Thymus (tissue), 11 donors: ENCODE data around the gene GALNT11. TPM values are rescaled to one million over a fixed set of nuclear protein-coding genes. Genes with fewer than 3 reads are reported as not detected.

Experiments
- DNase-seq, 9 donors: peaks; one replicate each; pipeline ENCODE4 v3.0.0-alpha.2; 2013; ENCODE audit warnings: low spot score in 9 of 9, low read depth in 6 of 9, missing footprints in 1 of 9
- H3K27ac ChIP-seq, 2 donors: one replicate each; pipeline ENCODE4 v1.5.1; 2013; ENCODE audit warnings: control low read depth in 1 of 2, low read depth in 1 of 2, low read length in 1 of 2, mild to moderate bottlenecking in 1 of 2, moderate library complexity in 1 of 2
- H3K27me3 ChIP-seq, 2 donors: one replicate each; pipeline ENCODE4 v1.5.1; 2013; ENCODE audit warnings: low read length in 1 of 2; ENCODE audit not compliant: control insufficient read depth in 2 of 2, insufficient read depth in 1 of 2
- H3K36me3 ChIP-seq, 2 donors: one replicate each; pipeline ENCODE4 v1.5.1; 2013; ENCODE audit warnings: low read length in 1 of 2, mild to moderate bottlenecking in 1 of 2, moderate library complexity in 1 of 2; ENCODE audit not compliant: control insufficient read depth in 2 of 2, insufficient read depth in 2 of 2
- H3K4me1 ChIP-seq, 2 donors: one replicate each; pipeline ENCODE4 v1.5.1; 2013; ENCODE audit warnings: low read length in 2 of 2; ENCODE audit not compliant: control insufficient read depth in 2 of 2, insufficient read depth in 2 of 2
- H3K4me3 ChIP-seq, 2 donors: one replicate each; pipeline ENCODE4 v1.5.1; 2013; ENCODE audit warnings: low read length in 2 of 2, control low read depth in 1 of 2, mild to moderate bottlenecking in 1 of 2
- H3K9me3 ChIP-seq, 2 donors: one replicate each; pipeline ENCODE4 v1.5.1; 2013; ENCODE audit warnings: low read length in 1 of 2, mild to moderate bottlenecking in 1 of 2; ENCODE audit not compliant: control insufficient read depth in 2 of 2, insufficient read depth in 1 of 2
- WGBS: extraction: QIAGEN DNeasy Blood & Tissue Kit; methylation state at CpG from one replicate; pipeline ENCODE4 v1.1.7; 2013; 5-methylcytosine and 5-hydroxymethylcytosine counted together
- polyA plus RNA-seq: library from polyadenylated mRNA; stranded (reverse); fragments of 200-250 nt; gene quantifications from one replicate; pipeline ENCODE4 v1.2.3, GENCODE V29; 2013
- total RNA-seq: library from RNA; stranded (reverse); fragments of 120-200 nt; gene quantifications from one replicate; pipeline ENCODE4 v1.2.4, GENCODE V29; 2013
- donor health status: healthy.

The GALNT11 gene
- total and polyA plus RNA-seq, 2 donors: 32.0 to 48.8 TPM

DNA sequence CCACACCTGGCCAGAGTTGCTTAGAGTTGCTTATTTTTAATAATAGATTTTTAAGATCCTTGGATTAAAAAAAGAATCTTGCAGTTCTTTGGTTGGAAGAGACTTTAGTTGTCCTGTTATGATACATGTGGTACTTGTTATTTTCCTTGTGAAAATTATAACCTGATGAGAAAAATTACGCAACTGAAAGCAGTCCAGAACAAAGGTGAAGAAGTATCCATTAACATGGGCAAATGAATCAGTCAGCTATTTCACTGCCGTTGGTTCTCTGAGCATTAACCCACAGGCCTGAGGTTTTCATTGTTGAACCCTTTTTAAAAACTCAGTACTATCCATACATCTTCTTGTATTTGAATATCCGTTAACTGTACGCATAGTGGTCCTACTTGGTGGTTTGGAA is 68.2 kb downstream of the GALNT11 start:
- Histone ChIP-seq H3K36me3 (no peaks in the 10 kb centered on the region), H3K4me1 (no peaks in the 10 kb centered on the region), H3K27me3 (no peaks in the 10 kb centered on the region), H3K4me3 (no peak overlapping the region), H3K27ac (no peak overlapping the region), H3K9me3 (peaks cover 0 to 3% of the 10 kb centered on the region in 2 donors)
- 97% methylated on average over 4 of the region's 4 CpGs for WGBS
- DNase-seq: no peak

DNA sequence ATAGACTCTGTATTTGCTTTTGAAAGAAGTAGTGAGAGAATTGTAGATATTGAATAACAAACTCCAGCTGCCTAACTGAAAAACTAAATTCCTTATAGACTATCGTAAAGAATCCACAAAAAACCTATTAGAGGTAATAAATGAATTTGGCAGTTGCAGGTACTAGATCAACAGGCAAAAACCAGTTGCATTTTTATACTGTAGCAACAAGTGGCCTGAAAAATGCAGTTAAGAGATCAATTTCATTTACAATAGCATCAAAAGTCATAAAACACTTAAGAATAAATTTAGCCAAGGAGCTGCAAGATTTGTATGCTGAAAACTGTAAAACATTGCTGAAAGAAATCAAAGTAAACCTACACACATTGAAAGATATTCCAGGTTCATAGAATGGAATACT is 70.3 kb downstream of the GALNT11 start:
- WGBS: 99% methylated on average over 1 of the region's 1 CpG
- H3K4me3 ChIP-seq: no peak overlapping the region
- no peaks in the 10 kb centered on the region for H3K27me3 ChIP-seq
- no peak for DNase-seq
- H3K9me3 ChIP-seq: no peaks in the 10 kb centered on the region
- no peaks in the 10 kb centered on the region for H3K36me3 ChIP-seq
- H3K4me1 ChIP-seq: no peaks in the 10 kb centered on the region
- no peak overlapping the region for H3K27ac ChIP-seq

DNA sequence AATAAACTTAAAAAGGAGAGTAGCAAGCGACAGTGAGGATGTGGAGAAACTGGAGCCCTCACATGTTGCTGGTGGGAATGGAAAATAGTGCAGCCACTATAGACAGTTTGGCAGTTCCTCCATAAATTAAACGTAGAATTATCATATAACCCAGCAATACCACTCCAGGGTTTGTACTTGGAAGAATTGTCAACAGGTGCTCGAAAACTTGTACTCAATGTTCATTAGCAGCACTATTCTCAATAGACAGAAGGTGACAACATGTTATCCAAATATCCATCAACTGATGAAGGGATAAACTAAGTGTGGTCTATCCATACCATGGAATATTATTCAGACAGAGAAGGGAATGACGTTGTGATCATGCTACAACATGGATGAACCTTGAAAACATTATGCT is 71.9 kb downstream of the GALNT11 start:
- Histone ChIP-seq H3K27ac (no peak overlapping the region), H3K4me1 (peaks cover 0 to 3% of the 10 kb centered on the region in 2 donors), H3K27me3 (no peaks in the 10 kb centered on the region), H3K4me3 (no peak overlapping the region), H3K36me3 (peaks cover 3 to 4% of the 10 kb centered on the region in 2 donors), H3K9me3 (no peaks in the 10 kb centered on the region)
- 97% methylated on average over 4 of the region's 4 CpGs for WGBS
- DNase-seq: no peak

DNA sequence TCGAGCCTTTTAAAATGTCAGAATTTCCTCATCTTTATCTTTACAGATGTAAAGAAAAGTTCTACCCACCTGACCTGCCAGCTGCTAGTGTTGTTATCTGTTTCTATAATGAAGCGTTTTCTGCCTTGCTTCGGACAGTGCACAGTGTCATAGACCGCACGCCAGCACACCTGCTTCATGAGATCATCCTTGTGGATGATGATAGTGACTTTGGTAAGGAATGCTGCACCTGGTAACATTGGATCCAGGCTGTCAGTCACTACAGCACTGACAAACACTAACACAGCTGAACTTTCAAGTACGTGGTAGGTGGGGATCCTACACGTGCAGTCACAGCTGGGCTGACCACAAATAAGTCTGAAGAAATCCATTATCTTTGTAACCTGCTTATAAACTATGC is 77.6 kb downstream of the GALNT11 start:
- no peaks in the 10 kb centered on the region for H3K9me3 ChIP-seq
- peaks cover 3 to 14% of the 10 kb centered on the region in 2 donors for H3K4me1 ChIP-seq
- peak in 4 of 9 donors; percentile 6 to 44 (median 18) for DNase-seq
- H3K27ac ChIP-seq: peak overlapping the region in 1 of 2 donors; percentile 18
- peaks cover 4 to 5% of the 10 kb centered on the region in 2 donors for H3K36me3 ChIP-seq
- no peaks in the 10 kb centered on the region for H3K27me3 ChIP-seq
- 60% methylated on average over 7 of the region's 7 CpGs for WGBS
- H3K4me3 ChIP-seq: no peak overlapping the region

DNA sequence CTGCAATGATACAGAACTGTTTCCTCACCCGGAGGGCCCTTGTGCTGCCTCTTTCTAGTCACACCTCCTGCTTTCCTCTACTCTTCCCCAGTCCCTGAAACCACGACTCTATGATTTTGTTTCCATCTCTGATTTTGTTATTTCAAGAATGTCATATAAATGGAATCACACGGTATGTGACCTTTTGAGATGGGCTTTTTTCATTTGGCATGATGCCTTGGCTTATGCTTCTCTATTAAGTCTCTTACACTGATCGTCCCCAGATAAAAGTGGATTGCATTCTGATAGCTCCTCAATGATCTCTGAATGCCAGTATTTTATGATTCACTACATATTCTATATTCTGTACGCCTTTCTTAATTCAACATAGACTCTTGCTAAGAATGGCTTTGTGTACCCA is 78.2 kb downstream of the GALNT11 start:
- Histone ChIP-seq H3K27ac (peak overlapping the region; percentile 14 to 52), H3K27me3 (no peaks in the 10 kb centered on the region), H3K36me3 (peaks cover 4 to 5% of the 10 kb centered on the region in 2 donors), H3K4me3 (no peak overlapping the region), H3K9me3 (no peaks in the 10 kb centered on the region), H3K4me1 (peaks cover 3 to 14% of the 10 kb centered on the region in 2 donors)
- 96% methylated on average over 5 of the region's 5 CpGs for WGBS
- DNase-seq: no peak

DNA sequence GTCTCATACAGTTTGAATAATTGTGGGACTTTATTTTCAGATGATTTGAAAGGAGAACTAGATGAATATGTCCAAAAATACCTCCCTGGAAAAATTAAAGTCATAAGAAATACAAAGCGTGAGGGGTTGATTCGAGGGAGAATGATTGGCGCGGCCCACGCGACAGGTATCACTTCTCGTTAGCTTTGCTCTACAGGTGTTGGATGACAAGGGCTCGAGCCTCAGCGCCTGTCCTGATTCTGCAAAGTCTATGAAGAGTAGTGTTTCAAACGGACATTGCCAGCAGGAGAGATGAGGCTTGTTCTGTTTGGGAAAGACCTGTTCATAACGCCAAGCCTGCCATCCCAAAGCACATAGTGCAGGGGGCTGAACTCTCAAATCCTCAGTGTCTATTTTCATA is 79.7 kb downstream of the GALNT11 start:
- H3K27me3 ChIP-seq: no peaks in the 10 kb centered on the region
- H3K9me3 ChIP-seq: no peaks in the 10 kb centered on the region
- H3K27ac ChIP-seq: no peak overlapping the region
- DNase-seq: no peak
- WGBS: 96% methylated on average over 11 of the region's 11 CpGs
- H3K4me1 ChIP-seq: peaks cover 3 to 16% of the 10 kb centered on the region in 2 donors
- no peak overlapping the region for H3K4me3 ChIP-seq
- peaks cover 4 to 5% of the 10 kb centered on the region in 2 donors for H3K36me3 ChIP-seq

DNA sequence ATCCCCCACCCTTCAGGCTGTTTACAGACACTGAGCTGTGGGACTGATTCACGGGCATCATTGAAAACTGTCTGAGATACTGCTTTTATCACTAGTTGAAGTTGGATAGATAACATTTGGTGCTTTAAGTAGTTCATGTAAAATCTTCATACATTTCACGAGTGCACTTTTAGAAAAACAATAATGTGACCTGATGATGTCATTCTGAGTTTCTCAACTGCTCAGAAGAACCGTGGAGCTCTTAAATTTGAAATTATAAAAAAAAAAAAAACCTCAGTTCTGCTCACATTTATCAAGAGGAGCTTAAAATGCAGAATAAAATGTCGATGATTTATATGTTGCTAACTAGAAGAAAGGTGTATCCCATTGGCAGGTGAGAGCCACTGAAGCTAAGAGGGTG is 81.5 kb downstream of the GALNT11 start:
- peaks cover 3 to 13% of the 10 kb centered on the region in 2 donors for H3K4me1 ChIP-seq
- no peaks in the 10 kb centered on the region for H3K9me3 ChIP-seq
- no peak for DNase-seq
- no peaks in the 10 kb centered on the region for H3K27me3 ChIP-seq
- 95% methylated on average over 4 of the region's 4 CpGs for WGBS
- no peak overlapping the region for H3K27ac ChIP-seq
- H3K36me3 ChIP-seq: peaks cover 0 to 5% of the 10 kb centered on the region in 2 donors
- H3K4me3 ChIP-seq: no peak overlapping the region

DNA sequence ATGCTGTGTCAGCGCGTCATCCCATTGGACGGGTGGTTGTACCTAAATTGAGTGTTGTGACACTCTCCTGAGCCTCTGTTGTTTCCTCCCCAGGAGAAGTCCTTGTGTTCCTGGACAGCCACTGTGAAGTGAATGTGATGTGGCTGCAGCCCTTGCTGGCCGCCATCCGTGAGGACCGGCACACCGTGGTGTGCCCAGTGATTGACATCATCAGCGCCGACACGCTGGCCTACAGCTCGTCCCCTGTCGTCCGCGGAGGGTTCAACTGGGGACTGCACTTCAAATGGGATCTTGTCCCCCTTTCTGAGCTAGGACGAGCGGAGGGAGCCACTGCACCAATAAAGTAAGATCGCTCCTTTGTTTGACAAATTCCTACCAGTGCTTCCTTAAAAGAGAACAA is 82.5 kb downstream of the GALNT11 start:
- Histone ChIP-seq H3K9me3 (no peaks in the 10 kb centered on the region), H3K4me3 (no peak overlapping the region), H3K27ac (no peak overlapping the region), H3K27me3 (no peaks in the 10 kb centered on the region), H3K36me3 (peaks cover 0 to 5% of the 10 kb centered on the region in 2 donors), H3K4me1 (peaks cover 3 to 9% of the 10 kb centered on the region in 2 donors)
- no peak for DNase-seq
- WGBS: 95% methylated on average over 17 of the region's 17 CpGs

DNA sequence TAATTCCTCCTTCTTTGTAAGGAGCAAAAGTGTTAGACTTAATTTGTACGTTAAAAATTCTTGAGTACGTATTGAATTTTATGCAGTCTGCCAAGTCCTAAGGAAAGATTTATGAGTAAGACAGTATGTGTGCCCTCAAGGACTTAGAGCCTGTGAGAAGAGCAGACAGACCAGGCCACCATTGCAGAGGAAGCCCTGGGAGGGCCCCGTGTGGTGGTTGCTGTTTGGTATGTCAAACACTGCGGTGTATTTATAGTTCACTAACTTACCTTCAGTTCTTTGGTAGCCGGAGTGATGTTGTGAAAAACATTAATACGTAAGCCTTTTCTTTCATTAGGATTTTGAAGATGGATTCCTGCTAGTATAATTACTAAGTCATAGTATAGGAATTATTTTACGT is 82.9 kb downstream of the GALNT11 start:
- Histone ChIP-seq H3K4me1 (peaks cover 2 to 5% of the 10 kb centered on the region in 2 donors), H3K9me3 (no peaks in the 10 kb centered on the region), H3K27ac (no peak overlapping the region), H3K4me3 (no peak overlapping the region), H3K27me3 (no peaks in the 10 kb centered on the region), H3K36me3 (peaks cover under 1 to 5% of the 10 kb centered on the region in 2 donors)
- no peak for DNase-seq
- WGBS: 96% methylated on average over 7 of the region's 7 CpGs

DNA sequence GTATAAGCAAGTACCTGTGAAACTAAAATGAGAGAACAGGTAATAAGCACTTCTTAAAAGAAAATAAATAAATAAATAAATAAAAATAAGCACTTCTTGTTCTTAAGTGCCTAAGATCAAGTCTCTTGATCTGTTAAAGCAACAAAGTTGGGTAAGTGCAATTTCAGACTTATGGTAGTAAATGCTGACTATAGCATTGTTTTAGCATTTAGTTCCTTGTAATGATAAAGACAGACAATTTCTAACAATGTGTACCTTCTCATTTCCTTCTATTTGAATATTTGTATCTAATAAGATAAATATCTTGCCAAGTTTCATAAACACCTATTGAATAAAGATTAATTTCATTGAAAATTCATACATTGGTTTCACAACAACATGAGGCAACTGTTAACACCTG is 87.4 kb downstream of the GALNT11 start:
- Histone ChIP-seq H3K9me3 (no peaks in the 10 kb centered on the region), H3K4me1 (peaks cover 0 to 2% of the 10 kb centered on the region in 2 donors), H3K27me3 (no peaks in the 10 kb centered on the region), H3K27ac (no peak overlapping the region), H3K36me3 (peaks cover 6 to 19% of the 10 kb centered on the region in 2 donors), H3K4me3 (no peak overlapping the region)
- no peak for DNase-seq
